Measurements from ENCODE around the gene ZC3HAV1L. TPM values are rescaled to one million over a fixed set of nuclear protein-coding genes. Genes with fewer than 3 reads are reported as not detected.
"Not testable (repeated sequence)": the region's sequence is repeated elsewhere in the genome, so short reads cannot be mapped to it uniquely, and the experiment has no call there.

The ZC3HAV1L gene
- total RNA-seq, 2 experiments from 2014 or later: 14.9 to 16.5 TPM

- Mint-ChIP-seq H3K4me1 (peaks cover 61% of the 10 kb centered on the region), H3K27me3 (no peaks in the 10 kb centered on the region), H3K36me3 (ENCODE audit: low read depth) (peaks cover 75% of the 10 kb centered on the region), H3K9me3 (no peaks in the 10 kb centered on the region), H3K27ac (peak overlapping the region; percentile 79), H3K4me3 (peak overlapping the region; percentile 62)
- peak; percentile 58 for DNase-seq
- POLR2A ChIA-PET: no interaction called here
- CTCF ChIA-PET: interaction anchor here (0.6 to 19.6 kb wide), 4 partner anchors 9 to 337 kb away, joined by 3 to 225 read pairs (median 8); no protein-coding TSS in a partner anchor
Observed at GRCh38 chr7:139071680-139072079, 35.8 kb upstream of the ZC3HAV1L start.

DNA sequence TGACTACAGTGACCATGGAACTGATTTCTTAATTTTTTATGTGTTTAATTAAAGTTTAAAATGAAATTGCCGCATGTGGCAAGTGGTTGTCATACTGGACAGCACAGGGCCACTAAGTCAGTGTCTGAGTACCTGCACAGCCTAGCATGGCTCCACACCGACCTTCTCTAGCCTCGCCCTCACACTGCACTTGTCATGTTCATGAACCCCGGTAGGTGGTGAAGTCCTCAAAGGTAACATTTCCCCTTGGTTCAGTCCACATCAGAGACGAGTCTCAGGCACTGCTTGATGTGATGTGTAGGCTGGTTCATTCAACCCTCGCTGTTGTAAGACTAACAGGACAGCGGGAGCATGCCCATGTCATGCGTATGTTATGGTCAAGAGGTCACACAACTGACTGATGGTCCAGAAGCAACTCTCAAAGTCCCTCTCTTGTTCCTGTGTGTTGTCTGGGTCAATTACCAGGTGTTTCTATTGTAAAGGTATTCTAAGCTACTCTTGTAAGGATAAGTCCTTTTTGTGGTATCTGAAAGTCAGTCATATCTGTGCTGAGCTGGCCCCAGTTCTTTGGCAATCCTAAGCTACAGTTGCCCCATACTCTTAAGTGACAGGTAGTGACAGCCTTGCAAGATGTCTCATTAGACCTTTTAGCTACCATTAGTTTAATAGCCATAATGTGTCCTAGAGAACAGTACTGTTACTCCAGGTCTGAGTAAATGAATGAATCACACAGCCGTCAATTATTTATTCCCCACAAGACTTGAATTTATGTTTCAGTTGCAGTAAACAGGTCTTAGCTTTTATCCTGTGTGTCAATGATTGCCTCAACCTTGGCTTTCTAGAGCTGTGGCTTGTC, 32.9 kb upstream of the ZC3HAV1L start:
- Mint-ChIP-seq H3K36me3 (ENCODE audit: low read depth) (peaks cover 79% of the 10 kb centered on the region), H3K9me3 (no peaks in the 10 kb centered on the region), H3K4me1 (peaks cover 78% of the 10 kb centered on the region), H3K27me3 (no peaks in the 10 kb centered on the region), H3K27ac (no peak overlapping the region), H3K4me3 (no peak overlapping the region)
- DNase-seq: no peak
- POLR2A ChIA-PET: no interaction called here
- CTCF ChIA-PET: interaction anchor here (0.6 to 19.6 kb wide), 6 partner anchors 10 to 317 kb away, joined by 3 to 225 read pairs (median 6); no protein-coding TSS in a partner anchor

GRCh38 chr7:139066315-139066714, 30.5 kb upstream of the ZC3HAV1L start:
- H3K27me3 Mint-ChIP-seq: no peaks in the 10 kb centered on the region
- DNase-seq: no peak
- POLR2A ChIA-PET: interaction anchor here (1.0 kb wide), 2 partner anchors 9 to 16 kb away, joined by 3 to 4 read pairs; no protein-coding TSS in a partner anchor
- no peaks in the 10 kb centered on the region for H3K9me3 Mint-ChIP-seq
- CTCF ChIA-PET: interaction anchor here (0.9 to 19.6 kb wide), 5 partner anchors 9 to 49 kb away, joined by 3 to 225 read pairs (median 3); no protein-coding TSS in a partner anchor
- H3K36me3 Mint-ChIP-seq (ENCODE audit: low read depth): peaks cover 84% of the 10 kb centered on the region
- H3K4me1 Mint-ChIP-seq: peaks cover 78% of the 10 kb centered on the region
- H3K4me3 Mint-ChIP-seq: no peak overlapping the region
- H3K27ac Mint-ChIP-seq: peak overlapping the region; percentile 60

- H3K27ac Mint-ChIP-seq: peak overlapping the region; percentile 9
- ChIA-PET POLR2A (interaction anchor here (1.0 kb wide), 1 partner anchor 15 kb away, joined by 4 read pairs; no protein-coding TSS in a partner anchor), CTCF (interaction anchor here (0.5 to 19.6 kb wide), 3 partner anchors 10 to 314 kb away, joined by 4 to 225 read pairs (median 13); no protein-coding TSS in a partner anchor)
- H3K36me3 Mint-ChIP-seq (ENCODE audit: low read depth): peaks cover 90% of the 10 kb centered on the region
- H3K4me1 Mint-ChIP-seq: peaks cover 83% of the 10 kb centered on the region
- no peaks in the 10 kb centered on the region for H3K27me3 Mint-ChIP-seq
- DNase-seq: no peak
- H3K9me3 Mint-ChIP-seq: no peaks in the 10 kb centered on the region
- no peak overlapping the region for H3K4me3 Mint-ChIP-seq
Observed at GRCh38 chr7:139065323-139065722, 29.5 kb upstream of the ZC3HAV1L start.

- ChIA-PET CTCF (interaction anchor here (0.9 to 19.6 kb wide), 6 partner anchors 8 to 34 kb away, joined by 3 to 225 read pairs (median 6); no protein-coding TSS in a partner anchor), POLR2A (no interaction called here)
- no peaks in the 10 kb centered on the region for H3K27me3 Mint-ChIP-seq
- no peaks in the 10 kb centered on the region for H3K9me3 Mint-ChIP-seq
- peaks cover 83% of the 10 kb centered on the region for H3K36me3 Mint-ChIP-seq (ENCODE audit: low read depth)
- no peak for DNase-seq
- no peak overlapping the region for H3K4me3 Mint-ChIP-seq
- H3K4me1 Mint-ChIP-seq: peaks cover 69% of the 10 kb centered on the region
- H3K27ac Mint-ChIP-seq: peak overlapping the region; percentile 42
Observed at GRCh38 chr7:139061416-139061815, 25.6 kb upstream of the ZC3HAV1L start.

GRCh38 chr7:139060695-139061237, 24.9 kb upstream of the ZC3HAV1L start:
- H3K36me3 Mint-ChIP-seq (ENCODE audit: low read depth): peaks cover 83% of the 10 kb centered on the region
- ChIA-PET POLR2A (no interaction called here), CTCF (interaction anchor here (0.9 to 19.6 kb wide), 6 partner anchors 9 to 35 kb away, joined by 3 to 225 read pairs (median 6); no protein-coding TSS in a partner anchor)
- peak overlapping the region; percentile 42 for H3K27ac Mint-ChIP-seq
- H3K27me3 Mint-ChIP-seq: no peaks in the 10 kb centered on the region
- peaks cover 67% of the 10 kb centered on the region for H3K4me1 Mint-ChIP-seq
- no peak for DNase-seq
- H3K4me3 Mint-ChIP-seq: no peak overlapping the region
- no peaks in the 10 kb centered on the region for H3K9me3 Mint-ChIP-seq

GRCh38 chr7:139059905-139060304, 24.1 kb upstream of the ZC3HAV1L start:
- no peak for DNase-seq
- Mint-ChIP-seq H3K4me1 (peaks cover 60% of the 10 kb centered on the region), H3K36me3 (ENCODE audit: low read depth) (peaks cover 80% of the 10 kb centered on the region), H3K27me3 (no peaks in the 10 kb centered on the region), H3K9me3 (no peaks in the 10 kb centered on the region), H3K27ac (peak overlapping the region; percentile 1), H3K4me3 (no peak overlapping the region)
- CTCF ChIA-PET: interaction anchor here (1.0 to 19.6 kb wide), 6 partner anchors 12 to 35 kb away, joined by 3 to 225 read pairs (median 6); no protein-coding TSS in a partner anchor
- POLR2A ChIA-PET: no interaction called here

- H3K27ac Mint-ChIP-seq: peak overlapping the region; percentile 38
- CTCF ChIA-PET: interaction anchor here (0.7 to 19.6 kb wide), 8 partner anchors 9 to 173 kb away, joined by 3 to 225 read pairs (median 4); no protein-coding TSS in a partner anchor
- H3K4me3 Mint-ChIP-seq: no peak overlapping the region
- POLR2A ChIA-PET: no interaction called here
- no peaks in the 10 kb centered on the region for H3K27me3 Mint-ChIP-seq
- peaks cover 57% of the 10 kb centered on the region for H3K4me1 Mint-ChIP-seq
- H3K36me3 Mint-ChIP-seq (ENCODE audit: low read depth): peaks cover 80% of the 10 kb centered on the region
- DNase-seq: no peak
- H3K9me3 Mint-ChIP-seq: no peaks in the 10 kb centered on the region
Observed at GRCh38 chr7:139058943-139059342, 23.1 kb upstream of the ZC3HAV1L start.

GRCh38 chr7:139055674-139056073, 19.8 kb upstream of the ZC3HAV1L start:
- Mint-ChIP-seq H3K4me3 (no peak overlapping the region), H3K27me3 (no peaks in the 10 kb centered on the region), H3K27ac (no peak overlapping the region), H3K9me3 (no peaks in the 10 kb centered on the region), H3K36me3 (ENCODE audit: low read depth) (peaks cover 78% of the 10 kb centered on the region), H3K4me1 (peaks cover 47% of the 10 kb centered on the region)
- CTCF ChIA-PET: interaction anchor here (2.3 to 18.4 kb wide), 2 partner anchors 12 to 37 kb away, joined by 7 to 225 read pairs; no protein-coding TSS in a partner anchor
- no peak for DNase-seq
- POLR2A ChIA-PET: no interaction called here

GRCh38 chr7:139054656-139055055, 18.8 kb upstream of the ZC3HAV1L start:
- Mint-ChIP-seq H3K4me1 (peaks cover 49% of the 10 kb centered on the region), H3K36me3 (ENCODE audit: low read depth) (peaks cover 81% of the 10 kb centered on the region), H3K27ac (peak overlapping the region; percentile 64)
- H3K4me3 Mint-ChIP-seq, DNase-seq, H3K9me3 Mint-ChIP-seq, H3K27me3 Mint-ChIP-seq, POLR2A ChIA-PET: not testable (repeated sequence)
- CTCF ChIA-PET: interaction anchor here (2.3 to 18.4 kb wide), 2 partner anchors 13 to 36 kb away, joined by 7 to 225 read pairs; no protein-coding TSS in a partner anchor

GRCh38 chr7:139054101-139054500, 18.3 kb upstream of the ZC3HAV1L start:
- H3K36me3 Mint-ChIP-seq (ENCODE audit: low read depth): peaks cover 86% of the 10 kb centered on the region
- H3K27me3 Mint-ChIP-seq: no peaks in the 10 kb centered on the region
- CTCF ChIA-PET: interaction anchor here (1.3 to 18.4 kb wide), 4 partner anchors 14 to 154 kb away, joined by 3 to 225 read pairs (median 5); no protein-coding TSS in a partner anchor
- POLR2A ChIA-PET: no interaction called here
- H3K9me3 Mint-ChIP-seq: no peaks in the 10 kb centered on the region
- no peak for DNase-seq
- H3K27ac Mint-ChIP-seq: peak overlapping the region; percentile 57
- no peak overlapping the region for H3K4me3 Mint-ChIP-seq
- H3K4me1 Mint-ChIP-seq: peaks cover 55% of the 10 kb centered on the region

DNA sequence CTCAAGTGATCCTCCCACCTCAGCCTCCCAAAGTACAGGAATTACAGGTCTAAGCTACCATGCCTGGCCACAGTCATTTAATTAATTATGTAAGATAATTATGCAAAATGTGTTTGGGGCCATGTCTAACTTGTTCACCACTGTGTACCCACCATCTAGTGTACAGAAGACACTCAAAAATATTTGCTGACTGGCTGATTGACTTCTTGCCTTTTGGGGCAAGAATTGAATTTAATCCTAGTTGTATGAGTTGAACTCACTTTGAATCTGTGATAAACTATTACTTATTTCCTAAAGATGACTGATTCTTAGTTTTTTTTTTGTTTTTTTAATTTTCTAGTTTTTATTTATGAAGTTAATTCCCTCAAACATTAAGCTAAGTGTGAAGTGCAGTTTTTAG, 15.8 kb upstream of the ZC3HAV1L start:
- Mint-ChIP-seq H3K36me3 (ENCODE audit: low read depth) (peaks cover 89% of the 10 kb centered on the region), H3K27me3 (no peaks in the 10 kb centered on the region), H3K9me3 (no peaks in the 10 kb centered on the region), H3K4me1 (peaks cover 66% of the 10 kb centered on the region), H3K4me3 (no peak overlapping the region), H3K27ac (no peak overlapping the region)
- ChIA-PET CTCF (interaction anchor here (0.6 to 18.4 kb wide), 3 partner anchors 16 to 75 kb away, joined by 3 to 225 read pairs (median 3); no protein-coding TSS in a partner anchor), POLR2A (no interaction called here)
- no peak for DNase-seq

Data from activated CD4-positive, alpha-beta T cell treated with anti-CD3 and anti-CD28 coated beads, Interleukin-2, amount 10 ng/mL, durations not matched to agents 7 days and 5 days (primary cell).